ENCODE data around the gene GNG2. TPM values are rescaled to one million over a fixed set of nuclear protein-coding genes. Genes with fewer than 3 reads are reported as not detected.

The GNG2 gene
- total RNA-seq, 1 donor = 12.7 TPM

GRCh38 chr14:51884086-51884927 lies 23.9 kb downstream of the GNG2 start:
- DNase-seq (ENCODE audit: low read depth in 2 of 3, low spot score in 2 of 3) = peak in 2 of 3 donors; percentile 42 to 77

GRCh38 chr14:51889851-51890250 lies 29.4 kb downstream of the GNG2 start:
- DNase-seq (ENCODE audit: low read depth in 2 of 3, low spot score in 2 of 3) = no peak

DNA sequence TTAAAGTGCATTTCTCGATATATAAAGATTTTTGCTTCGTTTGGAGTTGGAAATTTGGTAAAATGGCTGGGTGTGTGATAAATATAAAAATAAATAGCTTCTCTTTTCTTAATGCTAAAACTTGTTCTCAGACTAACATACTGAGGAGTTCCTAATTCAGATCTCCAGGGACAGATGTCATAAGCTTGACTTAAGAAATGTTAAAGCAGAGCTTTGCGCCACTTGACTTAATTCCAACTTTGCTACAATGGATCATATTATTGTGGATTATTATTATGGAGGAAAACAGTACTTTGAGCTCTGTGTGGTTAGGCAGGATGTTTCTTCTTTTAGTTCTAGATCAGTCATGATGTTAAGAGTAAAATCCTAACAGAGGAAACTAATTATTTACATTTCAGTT lies 33.8 kb downstream of the GNG2 start:
- DNase-seq (ENCODE audit: low read depth in 2 of 3, low spot score in 2 of 3) = no peak

DNA sequence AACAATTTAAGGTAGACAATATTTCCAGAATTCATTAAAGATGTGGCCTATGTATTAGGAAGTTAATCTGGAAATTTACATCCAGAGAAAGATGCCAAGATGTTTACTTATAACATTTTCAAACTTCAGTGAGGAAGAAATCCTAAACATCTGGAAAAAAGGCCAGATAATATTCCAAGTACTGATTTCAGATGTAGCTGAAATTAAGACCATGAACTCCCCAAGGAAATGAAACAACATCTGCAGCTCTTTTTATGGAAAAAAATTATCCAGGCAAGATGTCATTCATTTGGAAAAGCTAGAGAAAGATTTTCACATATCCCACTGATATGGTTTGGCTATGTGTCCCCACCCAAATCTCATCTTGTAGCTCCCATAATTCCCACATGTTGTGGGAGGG lies 35.0 kb downstream of the GNG2 start:
- no peak for DNase-seq (ENCODE audit: low read depth in 2 of 3, low spot score in 2 of 3)

DNA sequence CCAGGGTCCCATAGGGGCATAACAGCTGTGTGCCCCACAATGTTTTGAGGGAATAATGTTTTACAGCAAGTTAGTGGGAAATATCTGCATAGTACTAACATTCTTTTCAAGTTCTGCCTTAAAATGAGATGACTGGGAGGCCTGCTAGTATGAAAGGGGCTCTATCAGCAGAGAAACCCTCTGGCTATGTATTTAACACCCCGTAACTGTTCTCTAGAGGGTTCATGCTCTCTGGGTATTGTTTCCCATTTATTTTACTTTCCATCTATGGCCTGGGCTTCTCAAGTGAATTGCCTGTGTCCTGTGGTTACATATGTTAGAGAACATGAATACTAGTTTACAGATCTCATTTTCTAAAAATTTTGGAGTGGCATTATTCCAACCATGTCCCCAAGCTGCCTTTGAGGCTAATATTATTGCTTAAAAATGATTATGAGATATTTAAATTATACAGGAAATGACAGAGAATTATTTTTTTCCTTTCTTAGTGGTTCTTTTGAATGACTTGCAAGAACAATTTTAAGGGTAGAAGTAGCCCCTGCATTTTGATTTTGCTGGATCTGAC lies 37.5 kb downstream of the GNG2 start:
- DNase-seq (ENCODE audit: low read depth in 2 of 3, low spot score in 2 of 3) = no peak

DNA sequence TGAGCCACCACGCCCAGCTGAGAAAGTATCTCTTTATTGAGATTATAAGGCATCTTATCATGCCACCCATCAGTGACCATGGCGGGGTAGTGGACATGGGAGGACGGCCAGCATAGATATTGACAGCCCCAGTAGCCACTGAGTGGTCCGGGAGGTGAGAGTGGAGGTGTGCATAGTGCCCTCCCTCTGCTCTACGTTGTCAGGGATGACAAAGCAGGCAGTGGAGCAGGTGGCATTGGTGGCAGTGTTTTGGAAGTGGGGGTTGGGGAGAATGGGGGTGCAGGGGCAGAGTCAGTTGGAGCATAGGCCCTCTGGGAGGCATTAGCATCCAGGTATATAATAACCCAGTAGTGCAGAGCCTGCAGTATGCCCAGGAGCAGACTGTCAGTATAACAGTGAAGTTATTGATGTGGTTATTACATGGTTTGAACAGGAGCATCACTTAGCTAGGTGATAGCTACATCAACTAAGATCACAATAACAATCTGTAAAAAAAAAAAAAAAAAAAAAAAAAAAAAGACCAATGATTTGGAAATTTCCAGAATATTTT lies 41.1 kb downstream of the GNG2 start:
- no peak for DNase-seq (ENCODE audit: low read depth in 2 of 3, low spot score in 2 of 3)

DNA sequence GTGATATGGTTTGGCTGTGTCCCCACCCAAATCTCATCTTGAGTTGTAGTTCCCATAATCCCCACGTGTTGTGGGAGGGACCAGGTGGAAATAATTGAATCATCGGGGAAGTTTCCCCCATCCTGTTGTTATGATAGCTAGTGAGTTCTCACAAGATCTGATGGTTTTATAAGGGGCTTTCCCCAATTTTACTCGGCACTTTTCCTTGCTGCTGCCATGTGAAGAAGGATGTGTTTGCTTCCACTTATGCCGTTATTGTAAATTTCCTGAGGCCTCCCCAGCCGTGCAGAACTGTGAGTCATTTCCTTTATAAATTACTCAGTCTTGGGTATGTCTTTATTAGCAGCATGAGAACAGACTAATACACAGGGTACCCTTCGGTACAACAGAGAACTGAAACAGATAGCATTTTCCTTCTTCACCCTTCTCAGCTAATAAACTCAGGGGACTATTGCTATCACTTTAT lies 45.3 kb downstream of the GNG2 start:
- peak; percentile 14 to 81 (median 80) for DNase-seq (ENCODE audit: low read depth in 2 of 3, low spot score in 2 of 3)

DNA sequence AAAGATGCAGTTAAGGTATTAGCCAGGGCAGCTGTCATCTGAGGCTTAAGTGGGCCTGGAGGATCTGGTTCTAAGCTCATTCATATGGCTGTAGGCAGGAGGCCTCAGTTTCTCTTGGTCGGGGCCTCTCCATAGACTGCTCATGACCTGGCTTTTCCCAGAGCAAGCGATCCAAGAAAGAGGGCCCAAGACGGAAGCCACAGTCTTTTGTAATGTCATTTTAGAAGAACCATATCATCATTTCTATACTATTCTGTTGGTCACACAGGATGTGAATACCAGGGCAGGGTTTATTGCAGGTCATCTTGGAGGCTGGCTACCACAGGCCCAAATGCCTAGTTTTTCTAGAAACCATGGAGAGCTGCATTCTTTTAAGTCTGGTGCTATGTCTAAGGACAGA lies 47.7 kb downstream of the GNG2 start:
- no peak for DNase-seq (ENCODE audit: low read depth in 2 of 3, low spot score in 2 of 3)

DNA sequence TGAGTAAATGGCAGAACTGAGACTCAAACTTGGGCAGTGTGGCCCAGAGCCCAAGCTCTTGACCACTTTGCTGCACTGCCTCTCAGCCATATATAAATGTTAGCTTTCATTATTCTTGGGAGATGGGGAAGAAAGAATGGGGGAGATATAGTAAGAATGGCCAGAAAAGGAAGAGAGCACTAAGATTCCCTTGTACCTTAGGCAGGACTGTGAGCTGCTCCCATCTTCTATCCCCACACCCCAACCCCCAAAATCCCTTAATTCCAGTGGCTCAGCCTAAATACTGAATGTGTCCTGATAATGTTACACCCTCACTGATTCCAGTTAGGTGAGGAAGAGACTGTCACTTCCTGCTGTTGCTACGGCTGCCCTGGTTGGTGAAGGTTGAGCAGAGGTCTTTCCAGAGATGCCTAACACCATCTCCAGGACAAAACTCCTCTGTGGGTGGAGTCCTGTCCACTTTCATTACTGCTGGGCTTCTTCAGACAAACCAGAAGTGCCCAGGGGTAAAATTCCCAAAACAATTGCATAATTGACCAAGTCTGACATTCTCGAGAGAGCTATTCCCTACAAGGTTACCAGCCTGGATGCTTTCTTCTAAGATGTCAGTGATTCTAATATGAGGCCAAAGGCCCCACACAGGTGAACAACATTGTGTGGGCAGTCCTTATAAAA lies 51.8 kb downstream of the GNG2 start:
- DNase-seq (ENCODE audit: low read depth in 2 of 3, low spot score in 2 of 3) = no peak

DNA sequence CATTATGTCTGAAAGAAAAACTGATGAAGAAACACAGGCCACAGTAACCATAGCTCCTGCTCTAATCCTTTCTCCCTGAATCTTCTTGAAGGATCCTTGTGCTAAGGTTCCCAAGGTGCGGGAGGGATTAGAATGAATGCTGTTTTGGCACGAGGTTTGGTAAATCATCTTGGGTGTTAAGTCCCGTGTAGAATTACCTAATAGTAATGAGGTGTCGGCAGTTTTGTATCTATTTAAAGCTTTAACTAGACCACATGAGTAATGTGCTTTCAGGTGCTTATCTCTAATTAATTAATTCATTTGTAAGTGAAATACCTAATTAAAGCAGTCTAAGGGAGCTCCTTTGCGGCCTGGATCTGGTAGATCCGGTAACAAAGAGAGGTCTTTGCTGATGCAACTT lies 53.9 kb downstream of the GNG2 start:
- no peak for DNase-seq (ENCODE audit: low read depth in 2 of 3, low spot score in 2 of 3)

DNA sequence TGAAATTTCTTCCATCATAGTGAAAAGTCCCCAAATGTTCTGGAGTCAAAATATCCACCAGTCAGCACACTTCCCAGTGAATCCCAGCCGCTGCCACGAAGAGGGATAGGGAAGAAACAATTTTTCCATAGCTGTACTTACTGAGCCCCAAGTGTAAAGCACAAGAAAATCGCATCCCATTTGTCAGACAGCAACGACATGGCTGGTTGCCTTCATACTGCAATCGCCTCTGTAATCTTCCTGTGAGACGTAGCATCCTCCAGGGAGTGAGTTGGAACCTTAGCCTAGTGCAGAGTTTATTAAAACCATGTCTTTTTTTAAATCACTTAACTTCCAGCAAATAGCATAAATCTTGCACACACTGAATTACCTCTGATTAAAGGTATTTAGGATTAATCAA lies 56.8 kb downstream of the GNG2 start:
- no peak for DNase-seq (ENCODE audit: low read depth in 2 of 3, low spot score in 2 of 3)

- DNase-seq (ENCODE audit: low read depth in 2 of 3, low spot score in 2 of 3) = no peak
Observed at GRCh38 chr14:51921026-51921425, 60.6 kb downstream of the GNG2 start.

- DNase-seq (ENCODE audit: low read depth in 2 of 3, low spot score in 2 of 3) = peak in 1 of 3 donors; percentile 12
Observed at GRCh38 chr14:51922624-51923023, 62.2 kb downstream of the GNG2 start.

GRCh38 chr14:51924600-51924999 lies 64.2 kb downstream of the GNG2 start:
- DNase-seq (ENCODE audit: low read depth in 2 of 3, low spot score in 2 of 3) = no peak

DNA sequence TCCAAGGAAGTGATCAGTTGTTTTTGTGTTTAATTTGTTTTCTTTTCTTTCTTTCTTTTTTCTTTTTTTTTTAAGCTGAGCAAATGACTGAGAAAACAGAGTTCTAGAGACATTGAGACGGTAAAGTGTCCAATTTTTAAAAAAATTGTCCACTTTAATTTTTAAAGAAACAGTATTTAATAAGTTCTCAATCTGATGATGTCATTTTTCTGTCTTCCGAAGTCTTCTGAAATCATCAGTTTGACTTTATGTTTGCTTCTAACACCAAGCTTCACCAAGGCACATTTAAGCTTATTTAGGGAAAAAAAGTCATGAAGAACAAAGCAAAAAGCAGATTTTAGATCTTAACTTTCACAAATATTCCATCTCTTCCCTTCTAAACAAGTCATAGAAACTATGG lies 65.6 kb downstream of the GNG2 start:
- no peak for DNase-seq (ENCODE audit: low read depth in 2 of 3, low spot score in 2 of 3)

GRCh38 chr14:51926449-51926848 lies 66.0 kb downstream of the GNG2 start:
- no peak for DNase-seq (ENCODE audit: low read depth in 2 of 3, low spot score in 2 of 3)

DNA sequence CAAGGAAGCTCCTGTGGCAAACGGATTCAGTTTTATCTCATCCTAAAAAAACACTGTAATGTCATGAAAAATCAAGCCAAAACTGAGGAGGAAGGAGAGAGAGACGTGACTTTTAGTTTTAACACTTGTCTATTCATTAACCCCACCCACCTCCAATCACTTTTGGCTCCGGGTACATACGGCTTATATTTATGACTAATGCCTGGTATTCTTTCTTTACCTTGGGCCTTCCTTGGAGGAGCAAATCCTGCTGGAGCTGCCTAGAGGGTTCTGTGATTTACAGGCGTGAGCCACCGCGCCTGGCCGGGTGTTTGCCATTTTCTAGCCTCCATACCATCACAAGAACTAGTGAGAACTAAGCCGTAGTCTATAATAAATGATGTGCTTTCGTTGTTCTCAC lies 68.2 kb downstream of the GNG2 start:
- no peak for DNase-seq (ENCODE audit: low read depth in 2 of 3, low spot score in 2 of 3)

DNA sequence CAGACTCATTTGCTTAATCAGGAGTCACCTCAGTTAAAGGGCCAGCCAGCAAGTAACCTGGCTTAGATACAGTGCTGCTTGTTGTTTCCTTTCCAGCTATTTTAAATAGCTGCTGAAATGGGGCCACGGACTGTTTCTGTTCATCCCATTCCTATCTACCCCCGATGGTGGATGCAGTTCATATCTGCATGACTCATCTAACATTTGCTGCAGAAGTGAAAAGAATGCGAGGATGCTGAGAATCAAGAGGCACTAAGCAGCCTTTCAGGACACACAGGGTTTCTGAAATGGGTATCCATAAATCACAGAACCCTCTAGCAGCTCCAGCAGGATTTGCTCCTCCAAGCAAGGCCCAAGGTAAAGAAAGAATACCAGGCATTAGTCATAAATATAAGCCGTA lies 68.8 kb downstream of the GNG2 start:
- no peak for DNase-seq (ENCODE audit: low read depth in 2 of 3, low spot score in 2 of 3)

DNA sequence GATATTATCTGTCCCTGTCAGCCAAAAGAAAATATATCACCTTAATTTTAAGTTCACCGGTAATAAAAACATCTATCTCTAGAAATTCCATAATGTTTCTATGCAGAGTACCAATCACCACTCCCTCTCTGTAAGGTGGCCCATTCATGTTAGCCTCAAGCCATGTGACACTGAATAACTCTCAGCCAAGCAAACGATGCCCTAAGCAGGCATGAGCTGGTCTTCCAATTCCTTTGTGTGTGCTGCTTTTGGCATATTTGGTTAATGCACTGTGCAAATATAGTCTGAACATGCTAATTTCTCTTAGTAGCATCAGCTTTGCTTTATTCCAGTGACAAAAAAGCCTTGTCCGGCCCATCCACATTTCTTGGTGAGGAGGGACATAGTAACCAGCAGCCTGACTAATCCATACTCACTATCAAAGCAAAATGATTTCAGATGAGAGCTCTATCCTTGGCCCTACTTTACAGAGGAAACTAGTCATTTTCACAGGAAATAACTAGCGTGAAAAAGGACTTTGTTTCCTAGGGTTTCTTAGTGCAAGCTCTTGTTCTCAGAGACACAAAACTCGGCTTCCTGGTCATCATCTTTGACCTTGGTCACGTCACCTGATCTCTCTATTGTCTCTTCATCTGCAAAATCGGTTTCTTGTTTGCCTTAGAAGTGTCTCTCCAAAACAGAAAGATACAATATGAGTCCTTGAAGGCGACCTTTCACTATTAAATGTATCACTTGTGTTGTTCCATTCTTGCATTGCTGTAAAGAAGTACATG lies 69.7 kb downstream of the GNG2 start:
- DNase-seq (ENCODE audit: low read depth in 2 of 3, low spot score in 2 of 3) = no peak

- DNase-seq (ENCODE audit: low read depth in 2 of 3, low spot score in 2 of 3) = no peak
Observed at GRCh38 chr14:51931308-51931707, 70.9 kb downstream of the GNG2 start.

DNA sequence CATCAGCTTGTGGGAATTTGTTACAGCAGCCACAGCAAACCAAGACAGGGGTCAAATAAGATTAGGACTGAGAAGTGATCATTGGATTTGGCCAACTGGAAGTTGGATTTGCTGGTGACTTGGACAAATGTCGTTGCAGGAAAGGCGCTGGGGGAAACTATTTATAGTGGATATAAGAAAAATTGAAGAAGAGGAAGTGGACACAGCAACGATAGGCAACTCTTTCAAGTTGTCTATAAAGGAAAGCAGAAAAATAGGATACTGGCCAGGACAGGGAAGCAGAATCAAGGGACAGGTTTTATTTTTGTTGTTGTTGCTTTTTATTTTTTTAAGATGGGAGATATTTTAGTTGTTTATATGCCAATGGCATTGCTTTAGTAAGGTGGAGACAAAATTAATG lies 72.8 kb downstream of the GNG2 start:
- DNase-seq (ENCODE audit: low read depth in 2 of 3, low spot score in 2 of 3) = no peak

Data from hematopoietic multipotent progenitor cell (in vitro differentiated cells).